Measurements from ENCODE around the gene RCAN1.

DNA sequence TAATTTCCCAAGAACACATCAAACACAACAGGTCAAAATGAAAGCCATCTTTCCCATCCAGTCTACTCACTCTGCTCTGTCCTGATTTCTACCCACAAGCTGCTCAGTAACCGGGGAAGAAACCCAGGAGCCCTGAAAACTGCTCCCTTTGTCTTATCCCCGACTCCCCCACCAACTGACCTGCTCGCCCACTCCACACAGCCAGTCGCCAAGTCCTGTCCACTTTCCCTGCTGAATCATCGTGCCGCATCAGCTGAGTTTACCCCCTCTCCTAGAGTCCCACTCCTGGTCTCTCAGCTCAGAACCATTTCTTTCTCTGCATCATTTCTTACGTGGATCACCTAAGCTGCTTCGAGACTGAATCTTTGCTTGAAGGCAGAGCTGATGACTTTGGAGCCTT is 11.2 kb upstream of the RCAN1 start:
- TF ChIP-seq POLR2A (IDR thresholded peaks at IDR 0.05; ENCODE audit: low read depth, low read length) (no peak), POLR2AphosphoS5 (IDR thresholded peaks at IDR 0.05; ENCODE audit: low read depth, low read length) (no peak), TAF1 (IDR thresholded peaks at IDR 0.05; ENCODE audit: low read depth, low read length) (no peak), SPI1 (IDR thresholded peaks at IDR 0.05; ENCODE audit: low read depth, low read length) (no peak)

All from GM12891 (cell line).